Suprapubic skin (tissue), 4 donors: ENCODE measurements around the gene ACD.

ENCODE experiments used
- EP300 ChIP-seq: sonication (generic); formaldehyde crosslinking; IDR thresholded peaks from one replicate; pipeline ENCODE4 v1.6.1; 2017; ENCODE audit warnings: antibody characterized with exemption
- POLR2AphosphoS5 ChIP-seq, 3 donors: sonication (generic); formaldehyde crosslinking; IDR thresholded peaks; one replicate each; pipeline ENCODE4 v1.6.1; 2017; ENCODE audit warnings: antibody characterized with exemption in 3 of 3
- TF ChIP-seq, protein P1 (sequence below), 2 donors: fragments of 200-600 bp in 1 of 2; fragments of 450-650 bp in 1 of 2; sonication (generic) in 1 of 2; IDR thresholded peaks; one replicate each; pipeline ENCODE4 v1.5.1; 2016 to 2019; ENCODE audit warnings: antibody characterized with exemption in 2 of 2, mild to moderate bottlenecking in 1 of 2, moderate library complexity in 1 of 2

DNA sequence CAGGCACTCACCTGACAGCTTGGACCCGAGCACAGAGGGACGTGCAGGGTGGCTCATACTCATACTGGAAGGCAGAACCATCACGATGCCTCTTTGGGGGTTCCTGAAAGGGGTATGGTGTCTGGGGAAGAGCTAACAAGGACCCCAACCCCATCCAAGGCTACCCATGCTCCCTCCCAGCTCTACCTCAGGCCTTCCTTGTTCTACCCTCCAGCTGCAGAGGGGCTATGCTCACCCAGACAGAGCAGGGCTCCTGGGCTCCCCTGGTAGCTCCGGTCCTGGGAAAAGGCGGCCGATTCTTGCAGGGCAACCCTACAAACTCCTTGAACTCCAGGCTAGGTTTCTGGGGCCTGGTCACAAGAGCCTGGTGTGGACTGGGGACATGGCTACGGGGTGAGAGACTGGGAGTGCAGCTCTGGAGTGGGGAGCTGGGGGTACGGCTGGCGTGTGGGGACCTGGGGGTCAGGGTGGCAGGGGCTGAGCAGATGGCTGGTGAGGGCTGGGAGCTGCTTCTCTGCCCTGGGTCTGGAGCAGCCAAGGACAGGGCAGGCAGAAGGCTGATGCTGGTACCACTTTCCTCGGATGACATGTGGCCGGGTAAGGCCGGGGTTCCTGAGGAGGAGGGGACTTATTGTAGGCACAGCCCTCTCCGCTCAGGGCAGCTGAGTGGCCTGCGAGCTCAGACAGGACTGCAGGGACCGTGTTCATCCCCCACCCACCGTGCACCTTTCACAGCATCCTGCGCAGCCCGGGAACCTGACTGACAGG lies 2.1 kb downstream of the ACD start:
- TF ChIP-seq POLR2AphosphoS5 (IDR thresholded peaks at IDR 0.05), result no peak
- TF ChIP-seq, protein P1, sequence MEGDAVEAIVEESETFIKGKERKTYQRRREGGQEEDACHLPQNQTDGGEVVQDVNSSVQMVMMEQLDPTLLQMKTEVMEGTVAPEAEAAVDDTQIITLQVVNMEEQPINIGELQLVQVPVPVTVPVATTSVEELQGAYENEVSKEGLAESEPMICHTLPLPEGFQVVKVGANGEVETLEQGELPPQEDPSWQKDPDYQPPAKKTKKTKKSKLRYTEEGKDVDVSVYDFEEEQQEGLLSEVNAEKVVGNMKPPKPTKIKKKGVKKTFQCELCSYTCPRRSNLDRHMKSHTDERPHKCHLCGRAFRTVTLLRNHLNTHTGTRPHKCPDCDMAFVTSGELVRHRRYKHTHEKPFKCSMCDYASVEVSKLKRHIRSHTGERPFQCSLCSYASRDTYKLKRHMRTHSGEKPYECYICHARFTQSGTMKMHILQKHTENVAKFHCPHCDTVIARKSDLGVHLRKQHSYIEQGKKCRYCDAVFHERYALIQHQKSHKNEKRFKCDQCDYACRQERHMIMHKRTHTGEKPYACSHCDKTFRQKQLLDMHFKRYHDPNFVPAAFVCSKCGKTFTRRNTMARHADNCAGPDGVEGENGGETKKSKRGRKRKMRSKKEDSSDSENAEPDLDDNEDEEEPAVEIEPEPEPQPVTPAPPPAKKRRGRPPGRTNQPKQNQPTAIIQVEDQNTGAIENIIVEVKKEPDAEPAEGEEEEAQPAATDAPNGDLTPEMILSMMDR (IDR thresholded peaks at IDR 0.05), result no peak
- TF ChIP-seq EP300, result no peak
